ENCODE data around the gene YEATS2.

The YEATS2 gene

GRCh38 chr3:183711516-183711915, 13.9 kb downstream of the YEATS2 start:
- no peak overlapping the region for H3K4me3 ChIP-seq (ENCODE audit: low read depth, low read length)
- no peak for DNase-seq (ENCODE audit: low read depth)
- TF ChIP-seq, protein P1, sequence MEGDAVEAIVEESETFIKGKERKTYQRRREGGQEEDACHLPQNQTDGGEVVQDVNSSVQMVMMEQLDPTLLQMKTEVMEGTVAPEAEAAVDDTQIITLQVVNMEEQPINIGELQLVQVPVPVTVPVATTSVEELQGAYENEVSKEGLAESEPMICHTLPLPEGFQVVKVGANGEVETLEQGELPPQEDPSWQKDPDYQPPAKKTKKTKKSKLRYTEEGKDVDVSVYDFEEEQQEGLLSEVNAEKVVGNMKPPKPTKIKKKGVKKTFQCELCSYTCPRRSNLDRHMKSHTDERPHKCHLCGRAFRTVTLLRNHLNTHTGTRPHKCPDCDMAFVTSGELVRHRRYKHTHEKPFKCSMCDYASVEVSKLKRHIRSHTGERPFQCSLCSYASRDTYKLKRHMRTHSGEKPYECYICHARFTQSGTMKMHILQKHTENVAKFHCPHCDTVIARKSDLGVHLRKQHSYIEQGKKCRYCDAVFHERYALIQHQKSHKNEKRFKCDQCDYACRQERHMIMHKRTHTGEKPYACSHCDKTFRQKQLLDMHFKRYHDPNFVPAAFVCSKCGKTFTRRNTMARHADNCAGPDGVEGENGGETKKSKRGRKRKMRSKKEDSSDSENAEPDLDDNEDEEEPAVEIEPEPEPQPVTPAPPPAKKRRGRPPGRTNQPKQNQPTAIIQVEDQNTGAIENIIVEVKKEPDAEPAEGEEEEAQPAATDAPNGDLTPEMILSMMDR (IDR thresholded peaks at IDR 0.05; ENCODE audit: low read depth, low read length, missing control alignments) = no peak

DNA sequence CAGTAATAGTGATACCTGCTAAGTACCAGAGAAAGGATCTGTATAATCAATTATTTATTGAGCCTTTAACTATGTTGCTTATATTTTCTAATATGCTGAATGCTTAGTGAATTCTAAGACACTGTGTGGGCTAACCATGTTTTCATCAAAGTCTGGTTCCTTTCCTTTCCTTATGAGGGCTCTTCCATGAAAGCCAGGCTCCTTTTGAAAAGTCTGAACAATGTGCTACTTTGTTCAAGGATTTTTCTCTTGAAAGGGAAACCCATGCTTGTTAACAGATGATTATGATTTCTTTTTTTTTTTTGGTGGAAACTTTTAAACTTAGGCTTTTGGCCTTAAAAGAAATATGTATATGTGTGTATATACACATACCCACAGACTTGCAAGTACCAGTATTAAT, 17.0 kb downstream of the YEATS2 start:
- TF ChIP-seq, protein P1 (IDR thresholded peaks at IDR 0.05; ENCODE audit: low read depth, low read length, missing control alignments) = no peak
- no peak overlapping the region for H3K4me3 ChIP-seq (ENCODE audit: low read depth, low read length)
- no peak for DNase-seq (ENCODE audit: low read depth)

DNA sequence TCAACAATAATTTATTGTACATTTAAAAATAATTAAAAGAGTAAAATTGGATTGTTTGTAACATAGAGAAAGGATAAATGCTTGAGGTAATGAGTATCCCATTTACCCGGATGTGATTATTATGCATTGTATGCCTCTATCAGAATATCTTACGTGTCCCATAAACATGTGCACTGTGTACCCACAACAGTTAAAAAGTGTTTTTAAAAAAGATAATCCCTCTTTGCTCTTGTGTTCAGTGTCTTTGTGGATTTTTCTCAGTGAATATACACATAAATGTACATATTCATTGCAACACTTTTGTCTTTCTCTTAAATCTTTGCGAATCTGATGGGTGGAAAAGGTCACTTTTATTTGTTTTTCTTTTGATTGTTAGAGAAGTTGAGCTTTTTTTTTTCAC, 20.4 kb downstream of the YEATS2 start:
- no peak overlapping the region for H3K4me3 ChIP-seq (ENCODE audit: low read depth, low read length)
- no peak for DNase-seq (ENCODE audit: low read depth)
- TF ChIP-seq, protein P1 (IDR thresholded peaks at IDR 0.05; ENCODE audit: low read depth, low read length, missing control alignments) = no peak

DNA sequence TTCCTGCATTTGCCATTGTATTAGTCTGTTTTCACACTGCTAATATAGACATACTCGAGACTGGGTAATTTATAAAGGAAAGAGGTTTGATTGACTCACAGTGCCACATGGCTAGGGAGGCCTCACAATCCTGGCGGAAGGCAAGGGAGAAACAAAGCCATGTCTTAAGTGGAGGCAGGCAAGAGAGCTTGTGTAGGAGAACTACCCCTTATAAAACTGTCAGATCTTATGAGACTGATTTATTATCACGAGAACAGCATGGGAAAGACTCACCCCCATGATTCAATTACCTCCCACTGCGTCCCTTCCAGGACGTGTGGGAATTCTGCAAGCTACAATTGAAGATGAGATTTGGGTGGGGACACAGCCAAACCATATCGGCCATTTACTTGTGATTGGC, 27.8 kb downstream of the YEATS2 start:
- TF ChIP-seq, protein P1 (IDR thresholded peaks at IDR 0.05; ENCODE audit: low read depth, low read length, missing control alignments) = no peak
- no peak overlapping the region for H3K4me3 ChIP-seq (ENCODE audit: low read depth, low read length)

DNA sequence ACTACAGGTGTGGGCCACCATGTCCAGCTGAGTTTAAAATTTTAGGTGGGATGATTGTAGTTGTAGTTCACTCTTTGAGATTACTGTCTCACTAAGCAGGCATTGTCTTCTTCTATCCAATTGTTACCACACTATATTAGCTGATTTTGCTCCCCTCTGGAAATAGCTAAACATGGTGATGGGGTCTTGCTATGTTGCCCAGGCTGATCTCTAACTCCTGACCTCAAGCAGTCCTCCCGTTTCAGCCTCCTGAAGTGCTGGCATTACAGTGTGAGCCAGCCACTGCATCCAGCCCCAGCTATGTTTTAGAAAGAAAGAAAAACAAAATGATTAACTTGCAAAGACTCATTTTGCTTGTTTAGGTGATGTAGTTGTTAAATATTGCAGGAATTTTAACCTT, 30.6 kb downstream of the YEATS2 start:
- TF ChIP-seq, protein P1 (IDR thresholded peaks at IDR 0.05; ENCODE audit: low read depth, low read length, missing control alignments) = no peak
- no peak overlapping the region for H3K4me3 ChIP-seq (ENCODE audit: low read depth, low read length)
- DNase-seq (ENCODE audit: low read depth) = no peak

More for the DNA sequence above, 27.8 kb downstream of the YEATS2 start:
- no peak for DNase-seq (ENCODE audit: low read depth)

DNA sequence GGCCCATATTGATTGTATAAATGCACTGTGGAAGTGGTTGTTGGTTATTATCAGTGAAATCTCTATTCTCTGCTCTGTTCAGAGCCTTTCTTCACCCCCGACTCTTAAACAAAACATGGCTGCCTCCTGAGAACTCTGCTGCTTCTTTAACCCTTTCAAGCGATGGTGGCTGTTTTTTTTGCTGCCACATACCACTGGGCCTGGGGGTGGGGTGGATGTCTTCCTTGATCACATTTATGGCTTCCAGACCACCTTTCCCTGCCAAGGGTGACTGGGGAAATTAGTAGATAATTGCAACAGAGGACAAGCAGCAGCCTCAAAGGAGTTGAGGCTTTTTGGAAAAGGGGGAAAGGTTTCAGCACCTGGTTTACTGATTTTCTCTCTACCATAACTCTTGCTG, 32.8 kb downstream of the YEATS2 start:
- TF ChIP-seq, protein P1 (IDR thresholded peaks at IDR 0.05; ENCODE audit: low read depth, low read length, missing control alignments) = no peak
- no peak overlapping the region for H3K4me3 ChIP-seq (ENCODE audit: low read depth, low read length)
- no peak for DNase-seq (ENCODE audit: low read depth)

GRCh38 chr3:183731611-183732010, 34.0 kb downstream of the YEATS2 start:
- TF ChIP-seq, protein P1 (IDR thresholded peaks at IDR 0.05; ENCODE audit: low read depth, low read length, missing control alignments) = no peak
- no peak overlapping the region for H3K4me3 ChIP-seq (ENCODE audit: low read depth, low read length)
- DNase-seq (ENCODE audit: low read depth) = no peak

Measured in GM12864 (cell line).